ENCODE measurements around the gene KATNAL2. TPM values are rescaled to one million over a fixed set of nuclear protein-coding genes. Genes with fewer than 3 reads are reported as not detected.

Gene KATNAL2
- polyA plus RNA-seq, 1 of the 3 experiments (the other 2 are of a cell fraction), result 6.5 TPM

DNA sequence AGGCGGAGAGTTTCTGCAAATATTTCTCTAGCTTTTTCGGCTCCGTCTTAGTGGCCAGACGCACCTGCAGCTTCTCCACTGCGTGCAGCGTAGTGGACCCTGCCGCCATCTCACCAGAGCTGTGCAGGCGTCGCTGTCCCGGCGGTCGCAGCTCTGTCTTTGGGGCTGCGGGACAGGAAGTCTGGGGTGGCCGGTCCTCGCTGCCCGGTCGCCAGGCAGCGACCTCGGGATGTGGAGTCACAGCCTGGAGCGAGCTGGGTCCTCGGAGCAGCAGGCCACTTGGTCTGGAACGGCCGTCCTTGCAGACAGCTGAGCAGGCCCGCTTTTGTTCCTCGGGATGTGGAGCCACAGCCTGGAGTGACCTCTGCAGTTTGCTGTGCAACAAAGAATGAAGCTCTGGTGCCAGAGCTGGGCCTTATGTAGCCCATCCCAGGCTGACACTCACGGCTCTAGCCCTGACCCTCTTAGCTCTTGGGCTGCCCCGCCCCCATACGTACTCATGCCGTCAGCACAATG is 117.8 kb downstream of the KATNAL2 start, which contains the start of gene ELOA2:
TSS of gene ELOA2 (minus strand) at position 466 of the 516 bp plus-strand sequence. CDS start at position 109, 357 bp downstream.
- WGBS (ENCODE audit: low lambda C conversion rate), result 91% methylated on average over 14 of the region's 29 CpGs
- Histone ChIP-seq H3F3A (replicated peaks; ENCODE audit: insufficient read depth) (no peaks in the 10 kb centered on the region), H4K20me1 (ENCODE audit: insufficient read depth) (no peaks in the 10 kb centered on the region), H3K9me3 (no peaks in the 10 kb centered on the region), H3K4me3 (ENCODE audit: low read depth in 2 of 2, low read length in 1 of 2) (no peak within 1 kb of the TSS; a peak in 1 of 4 replicates), H3K27me3 (ENCODE audit: insufficient read depth) (no peaks in the 10 kb centered on the region), H3K9me2 (no peaks in the 10 kb centered on the region), H3K9ac (no peak within 1 kb of the TSS), H3K36me3 (replicated peaks in 1 of 2; ENCODE audit: control insufficient read depth in 1 of 2, insufficient read depth in 2 of 2, low read length in 1 of 2) (no peaks in the 10 kb centered on the region), H3K27ac (ENCODE audit: low read depth in 2 of 2, low read length in 1 of 2) (no peak within 1 kb of the TSS), H3K79me2 (ENCODE audit: insufficient read depth) (no peaks in the 10 kb centered on the region), H2AFZ (ENCODE audit: low read depth) (no peak within 1 kb of the TSS), H3K4me1 (ENCODE audit: control insufficient read depth in 1 of 2, insufficient read depth in 2 of 2, low read depth in 1 of 2, low read length in 1 of 2) (no peaks in the 10 kb centered on the region), H3K4me2 (no peak within 1 kb of the TSS)
- DNase-seq, result no peak
- TF ChIP-seq EZH2phosphoT487 (IDR thresholded peaks at IDR 0.05; ENCODE audit: borderline replicate concordance, low read depth) (no peak), FOXJ3 (CRISPR knock-in tag; IDR thresholded peaks at IDR 0.05) (no peak), GATA2 (CRISPR knock-in tag; IDR thresholded peaks at IDR 0.05) (no peak), SIN3A (IDR thresholded peaks at IDR 0.05; ENCODE audit: borderline replicate concordance, low read depth, low read length) (no peak), FOSL2 (IDR thresholded peaks at IDR 0.05; ENCODE audit: borderline replicate concordance, low read depth) (no peak), MEF2A (IDR thresholded peaks at IDR 0.05; ENCODE audit: borderline replicate concordance, low read depth) (no peak), RXRA (IDR thresholded peaks at IDR 0.05; ENCODE audit: borderline replicate concordance, low read depth) (no peak), RFX5 (IDR thresholded peaks at IDR 0.05; ENCODE audit: low read length) (no peak), EP300 (IDR thresholded peaks at IDR 0.05; ENCODE audit: borderline replicate concordance in 1 of 2, low read depth in 1 of 2, low read length in 1 of 2) (no peak), GABPA (IDR thresholded peaks at IDR 0.05; ENCODE audit: low read depth) (no peak)
- TF ChIP-seq, protein P1, sequence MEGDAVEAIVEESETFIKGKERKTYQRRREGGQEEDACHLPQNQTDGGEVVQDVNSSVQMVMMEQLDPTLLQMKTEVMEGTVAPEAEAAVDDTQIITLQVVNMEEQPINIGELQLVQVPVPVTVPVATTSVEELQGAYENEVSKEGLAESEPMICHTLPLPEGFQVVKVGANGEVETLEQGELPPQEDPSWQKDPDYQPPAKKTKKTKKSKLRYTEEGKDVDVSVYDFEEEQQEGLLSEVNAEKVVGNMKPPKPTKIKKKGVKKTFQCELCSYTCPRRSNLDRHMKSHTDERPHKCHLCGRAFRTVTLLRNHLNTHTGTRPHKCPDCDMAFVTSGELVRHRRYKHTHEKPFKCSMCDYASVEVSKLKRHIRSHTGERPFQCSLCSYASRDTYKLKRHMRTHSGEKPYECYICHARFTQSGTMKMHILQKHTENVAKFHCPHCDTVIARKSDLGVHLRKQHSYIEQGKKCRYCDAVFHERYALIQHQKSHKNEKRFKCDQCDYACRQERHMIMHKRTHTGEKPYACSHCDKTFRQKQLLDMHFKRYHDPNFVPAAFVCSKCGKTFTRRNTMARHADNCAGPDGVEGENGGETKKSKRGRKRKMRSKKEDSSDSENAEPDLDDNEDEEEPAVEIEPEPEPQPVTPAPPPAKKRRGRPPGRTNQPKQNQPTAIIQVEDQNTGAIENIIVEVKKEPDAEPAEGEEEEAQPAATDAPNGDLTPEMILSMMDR (IDR thresholded peaks at IDR 0.05), result no peak
- TF ChIP-seq, protein P2, sequence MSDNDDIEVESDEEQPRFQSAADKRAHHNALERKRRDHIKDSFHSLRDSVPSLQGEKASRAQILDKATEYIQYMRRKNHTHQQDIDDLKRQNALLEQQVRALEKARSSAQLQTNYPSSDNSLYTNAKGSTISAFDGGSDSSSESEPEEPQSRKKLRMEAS (IDR thresholded peaks at IDR 0.05; ENCODE audit: low read depth), result no peak
- ChIA-PET CTCF (interaction anchor here (0.7 to 2.0 kb wide), 3 partner anchors 12 to 84 kb away, joined by 3 to 5 read pairs (median 4); no protein-coding TSS in a partner anchor), POLR2A (no interaction called here)

DNA sequence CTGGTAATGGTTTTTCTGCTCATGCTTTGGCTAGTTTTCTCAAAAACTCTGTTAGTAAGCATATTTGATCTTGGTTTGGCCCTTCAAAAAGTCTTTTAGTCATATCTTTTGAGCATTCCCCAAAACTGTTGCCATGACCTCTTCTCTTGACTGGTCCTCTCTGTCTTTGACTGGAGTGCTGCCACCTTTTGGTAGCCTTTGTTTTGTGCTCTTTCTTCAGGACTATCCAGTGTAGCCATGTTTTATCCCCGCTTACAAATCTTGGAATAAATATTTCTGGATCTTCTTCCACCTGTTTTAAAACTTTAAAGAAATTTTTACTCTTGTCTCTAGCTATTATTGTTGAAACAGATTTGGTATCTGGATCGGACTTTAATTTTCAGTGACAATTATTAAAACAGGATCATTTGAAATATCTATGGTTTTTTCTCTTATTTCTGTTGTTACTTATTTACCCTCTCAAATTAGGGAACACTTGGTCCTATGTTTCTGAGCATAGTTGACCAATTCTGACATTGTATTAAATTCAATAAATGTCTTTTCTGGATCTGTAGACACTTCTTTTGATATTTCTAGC is 119.0 kb downstream of the KATNAL2 start:
- H3K4me2 ChIP-seq, result no peak overlapping the region
- no peaks in the 10 kb centered on the region for H3F3A ChIP-seq (replicated peaks; ENCODE audit: insufficient read depth)
- ChIA-PET POLR2A (no interaction called here), CTCF (interaction anchor here (0.8 to 1.4 kb wide), 7 partner anchors 13 to 705 kb away, joined by 3 to 6 read pairs (median 3); no protein-coding TSS in a partner anchor)
- H3K4me1 ChIP-seq (ENCODE audit: control insufficient read depth in 1 of 2, insufficient read depth in 2 of 2, low read depth in 1 of 2, low read length in 1 of 2), result no peaks in the 10 kb centered on the region
- no peaks in the 10 kb centered on the region for H3K36me3 ChIP-seq (replicated peaks in 1 of 2; ENCODE audit: control insufficient read depth in 1 of 2, insufficient read depth in 2 of 2, low read length in 1 of 2)
- no peak overlapping the region; a peak in 1 of 4 replicates for H3K4me3 ChIP-seq (ENCODE audit: low read depth in 2 of 2, low read length in 1 of 2)
- H3K9me2 ChIP-seq, result no peaks in the 10 kb centered on the region
- H3K27me3 ChIP-seq (ENCODE audit: insufficient read depth), result no peaks in the 10 kb centered on the region
- H3K79me2 ChIP-seq (ENCODE audit: insufficient read depth), result no peaks in the 10 kb centered on the region
- H3K9ac ChIP-seq, result no peak overlapping the region
- H3K9me3 ChIP-seq, result no peaks in the 10 kb centered on the region
- 78% methylated on average over 2 of the region's 2 CpGs for WGBS (ENCODE audit: low lambda C conversion rate)
- no peak overlapping the region for H2AFZ ChIP-seq (ENCODE audit: low read depth)
- H3K27ac ChIP-seq (ENCODE audit: low read depth in 2 of 2, low read length in 1 of 2), result no peak overlapping the region
- peak; percentile 52 for DNase-seq
- H4K20me1 ChIP-seq (ENCODE audit: insufficient read depth), result no peaks in the 10 kb centered on the region
- TF ChIP-seq, protein P3, sequence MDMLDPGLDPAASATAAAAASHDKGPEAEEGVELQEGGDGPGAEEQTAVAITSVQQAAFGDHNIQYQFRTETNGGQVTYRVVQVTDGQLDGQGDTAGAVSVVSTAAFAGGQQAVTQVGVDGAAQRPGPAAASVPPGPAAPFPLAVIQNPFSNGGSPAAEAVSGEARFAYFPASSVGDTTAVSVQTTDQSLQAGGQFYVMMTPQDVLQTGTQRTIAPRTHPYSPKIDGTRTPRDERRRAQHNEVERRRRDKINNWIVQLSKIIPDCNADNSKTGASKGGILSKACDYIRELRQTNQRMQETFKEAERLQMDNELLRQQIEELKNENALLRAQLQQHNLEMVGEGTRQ (IDR thresholded peaks at IDR 0.05; ENCODE audit: borderline replicate concordance, low read depth, low read length), result no peak
- TF ChIP-seq TEAD4 (IDR thresholded peaks at IDR 0.05; ENCODE audit: borderline replicate concordance, insufficient read depth) (no peak), NRF1 (IDR thresholded peaks at IDR 0.05; ENCODE audit: low read depth, low read length) (no peak), RXRA (IDR thresholded peaks at IDR 0.05; ENCODE audit: borderline replicate concordance, low read depth) (no peak), MXI1 (IDR thresholded peaks at IDR 0.05; ENCODE audit: low read depth, low read length) (no peak), ELF1 (IDR thresholded peaks at IDR 0.05) (no peak), EP300 (IDR thresholded peaks at IDR 0.05; ENCODE audit: borderline replicate concordance in 1 of 2, low read depth in 1 of 2, low read length in 1 of 2) (no peak)
- TF ChIP-seq, protein P4, sequence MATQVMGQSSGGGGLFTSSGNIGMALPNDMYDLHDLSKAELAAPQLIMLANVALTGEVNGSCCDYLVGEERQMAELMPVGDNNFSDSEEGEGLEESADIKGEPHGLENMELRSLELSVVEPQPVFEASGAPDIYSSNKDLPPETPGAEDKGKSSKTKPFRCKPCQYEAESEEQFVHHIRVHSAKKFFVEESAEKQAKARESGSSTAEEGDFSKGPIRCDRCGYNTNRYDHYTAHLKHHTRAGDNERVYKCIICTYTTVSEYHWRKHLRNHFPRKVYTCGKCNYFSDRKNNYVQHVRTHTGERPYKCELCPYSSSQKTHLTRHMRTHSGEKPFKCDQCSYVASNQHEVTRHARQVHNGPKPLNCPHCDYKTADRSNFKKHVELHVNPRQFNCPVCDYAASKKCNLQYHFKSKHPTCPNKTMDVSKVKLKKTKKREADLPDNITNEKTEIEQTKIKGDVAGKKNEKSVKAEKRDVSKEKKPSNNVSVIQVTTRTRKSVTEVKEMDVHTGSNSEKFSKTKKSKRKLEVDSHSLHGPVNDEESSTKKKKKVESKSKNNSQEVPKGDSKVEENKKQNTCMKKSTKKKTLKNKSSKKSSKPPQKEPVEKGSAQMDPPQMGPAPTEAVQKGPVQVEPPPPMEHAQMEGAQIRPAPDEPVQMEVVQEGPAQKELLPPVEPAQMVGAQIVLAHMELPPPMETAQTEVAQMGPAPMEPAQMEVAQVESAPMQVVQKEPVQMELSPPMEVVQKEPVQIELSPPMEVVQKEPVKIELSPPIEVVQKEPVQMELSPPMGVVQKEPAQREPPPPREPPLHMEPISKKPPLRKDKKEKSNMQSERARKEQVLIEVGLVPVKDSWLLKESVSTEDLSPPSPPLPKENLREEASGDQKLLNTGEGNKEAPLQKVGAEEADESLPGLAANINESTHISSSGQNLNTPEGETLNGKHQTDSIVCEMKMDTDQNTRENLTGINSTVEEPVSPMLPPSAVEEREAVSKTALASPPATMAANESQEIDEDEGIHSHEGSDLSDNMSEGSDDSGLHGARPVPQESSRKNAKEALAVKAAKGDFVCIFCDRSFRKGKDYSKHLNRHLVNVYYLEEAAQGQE (IDR thresholded peaks at IDR 0.05; ENCODE audit: low read depth, low read length), result no peak
